ENCODE measurements around the gene SETD9.

The SETD9 gene

DNA sequence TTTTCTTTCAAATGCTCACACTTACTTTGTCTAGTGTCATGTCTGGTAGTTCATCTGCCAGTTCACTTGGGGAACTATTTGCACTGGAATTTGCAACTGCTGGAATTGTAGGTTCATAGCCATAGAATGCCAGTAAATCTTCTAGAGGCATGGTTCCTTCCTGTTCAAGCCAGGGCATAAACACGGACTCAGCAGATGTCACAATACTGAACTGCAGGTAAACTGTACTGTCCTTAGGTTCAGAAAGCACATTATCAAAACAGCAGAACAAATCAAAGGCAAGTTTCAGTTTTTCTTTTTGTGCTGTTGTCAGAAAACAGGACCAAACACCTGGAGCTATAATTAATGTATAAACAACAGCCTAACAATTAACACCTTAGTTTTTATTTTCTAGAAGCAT, 29.5 kb downstream of the SETD9 start:
- no peak for DNase-seq

DNA sequence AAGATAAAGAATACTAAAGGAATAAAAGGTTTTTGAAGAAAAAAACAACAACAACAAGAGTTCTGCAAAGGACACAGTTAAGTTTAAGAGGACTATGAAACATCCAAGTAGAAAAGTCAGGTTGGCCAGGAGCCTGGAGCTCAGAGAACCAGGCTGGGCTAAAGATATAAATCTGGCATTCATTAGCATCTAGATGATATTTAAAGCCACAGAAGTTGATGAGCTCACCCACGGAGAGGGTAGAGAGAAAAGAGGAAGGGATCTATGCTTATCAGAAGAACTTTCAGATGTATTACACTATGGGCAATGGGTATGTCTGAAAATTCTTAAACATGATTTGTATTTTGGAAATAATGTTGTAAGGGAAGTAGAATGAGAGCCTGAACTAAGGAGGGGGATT, 32.6 kb downstream of the SETD9 start:
- DNase-seq = peak; percentile 39

DNA sequence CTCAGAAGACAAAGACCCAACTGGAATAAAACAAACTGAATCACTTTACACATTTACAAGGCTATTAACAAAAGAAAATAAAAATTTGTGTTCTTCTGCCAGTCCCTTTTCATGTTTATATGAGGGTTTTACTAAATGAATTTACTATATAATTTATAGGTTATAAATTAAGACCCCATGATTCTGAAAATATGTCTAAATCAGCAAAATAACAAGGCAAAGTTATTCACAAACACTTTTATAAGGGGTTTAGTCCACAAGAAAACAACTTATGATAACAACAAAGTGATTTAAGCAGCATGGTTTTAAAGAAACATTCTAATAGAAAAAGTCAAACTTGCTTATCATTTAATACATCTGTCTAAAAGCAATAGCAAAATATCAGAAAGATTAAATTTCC, 37.7 kb downstream of the SETD9 start:
- no peak for DNase-seq

DNA sequence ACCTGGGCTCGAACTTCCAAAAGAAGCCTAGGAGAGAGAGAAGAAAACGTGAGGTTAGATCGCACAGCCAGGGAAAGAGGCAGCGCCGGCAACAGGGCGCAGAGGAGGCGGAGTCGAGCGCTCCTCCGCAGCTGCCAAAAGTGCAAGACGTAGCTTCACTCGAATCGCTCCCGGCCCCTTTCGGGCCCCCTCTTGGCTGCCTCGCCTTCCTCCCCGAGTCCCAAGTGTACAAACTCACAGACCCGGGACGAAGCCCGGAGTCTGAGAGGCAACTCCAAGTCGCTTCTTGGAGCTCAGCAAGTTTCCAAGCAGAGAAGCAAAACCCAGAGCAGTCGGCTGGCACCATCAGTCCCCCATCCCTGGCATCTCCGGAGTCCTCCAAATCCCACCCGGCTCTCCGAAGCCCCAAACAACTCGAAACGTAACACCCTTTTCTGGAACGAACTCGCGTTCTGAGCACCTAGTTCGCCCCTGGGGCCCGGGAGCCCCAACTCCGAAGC, 41.3 kb downstream of the SETD9 start:
- peak; percentile 80 for DNase-seq

DNA sequence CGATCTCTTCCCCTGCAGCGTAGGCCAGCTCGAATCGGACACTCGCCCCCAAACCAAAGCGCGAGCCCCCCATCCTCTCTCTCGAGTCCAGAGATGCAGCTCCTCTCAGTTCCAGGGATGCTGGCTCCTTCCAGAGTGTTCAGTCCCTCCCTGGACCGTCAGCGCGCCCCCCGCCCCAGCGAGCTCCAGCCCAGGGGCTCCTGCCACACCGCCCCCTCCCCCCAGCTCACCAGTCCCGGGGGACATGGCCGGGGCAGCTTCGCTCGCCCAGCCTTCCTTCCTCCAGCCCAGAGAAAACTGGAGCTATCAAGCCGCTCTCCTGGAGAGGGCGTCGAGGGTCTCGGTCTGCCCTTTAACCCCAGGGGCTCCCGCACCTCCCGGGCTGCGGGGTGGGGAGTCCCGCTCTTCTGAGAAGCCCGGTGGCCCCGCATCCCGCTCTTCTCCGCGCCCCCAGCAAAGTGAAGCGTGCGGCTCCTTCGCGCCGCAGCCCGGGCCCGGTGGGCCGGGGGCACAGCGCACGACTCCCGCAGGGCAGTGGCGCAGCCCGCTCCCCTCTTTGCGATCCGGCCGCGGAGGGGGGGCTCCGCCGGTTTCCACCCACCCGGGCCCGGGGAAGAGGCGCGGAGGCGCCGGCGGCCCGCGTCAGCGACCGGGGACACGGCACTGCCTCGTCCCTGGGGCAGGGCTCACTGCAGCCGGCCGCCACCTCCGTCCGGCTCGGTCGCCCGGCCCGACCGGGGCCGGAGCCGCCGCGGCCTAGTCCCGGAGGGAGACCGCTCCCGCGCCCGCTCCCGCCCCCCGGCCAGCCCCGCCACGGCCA, 41.9 kb downstream of the SETD9 start:
- peak; percentile 34 for DNase-seq

DNA sequence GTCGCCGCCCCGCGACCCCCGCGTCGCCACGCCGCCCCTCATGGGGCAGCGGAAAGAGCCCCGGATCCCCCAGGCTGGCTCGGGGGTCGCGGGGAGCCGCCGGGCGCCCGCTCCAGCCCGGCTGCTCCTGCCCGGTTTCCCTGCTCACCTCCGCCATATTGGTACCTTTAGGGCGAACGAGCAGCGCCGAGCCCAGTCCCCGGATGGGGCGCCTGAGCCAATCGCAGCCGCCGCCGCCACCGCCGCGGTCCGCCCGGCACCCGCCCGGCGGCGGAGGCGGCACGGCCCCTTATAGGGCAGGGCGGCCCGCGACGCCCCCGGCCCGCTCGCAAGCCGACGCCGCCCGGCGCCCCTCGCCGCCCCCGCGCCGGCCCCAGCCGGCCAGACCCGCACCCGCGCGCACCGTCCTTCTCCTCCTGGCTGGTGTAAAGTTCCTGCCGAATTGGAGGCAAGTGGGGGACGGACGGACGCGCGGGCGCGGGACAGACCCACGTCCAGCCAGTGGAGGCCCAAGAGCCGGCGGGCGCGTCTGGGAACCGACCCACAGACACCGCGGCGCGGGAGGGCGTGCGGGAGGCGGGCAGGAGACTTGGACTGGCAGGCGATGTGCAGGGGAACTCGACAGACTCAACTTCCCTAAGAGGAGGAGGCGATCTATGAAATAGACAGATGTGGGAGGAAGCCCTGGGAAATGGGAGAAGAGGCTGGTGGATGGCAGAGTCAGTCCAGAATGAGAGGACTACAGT, 42.7 kb downstream of the SETD9 start, which contains the start of gene MIER3:
MIER3 (minus strand) TSS at position 178 of the 746 bp plus-strand sequence; CDS start at position 157, 21 bp downstream.
- DNase-seq = peak; percentile 88

DNA sequence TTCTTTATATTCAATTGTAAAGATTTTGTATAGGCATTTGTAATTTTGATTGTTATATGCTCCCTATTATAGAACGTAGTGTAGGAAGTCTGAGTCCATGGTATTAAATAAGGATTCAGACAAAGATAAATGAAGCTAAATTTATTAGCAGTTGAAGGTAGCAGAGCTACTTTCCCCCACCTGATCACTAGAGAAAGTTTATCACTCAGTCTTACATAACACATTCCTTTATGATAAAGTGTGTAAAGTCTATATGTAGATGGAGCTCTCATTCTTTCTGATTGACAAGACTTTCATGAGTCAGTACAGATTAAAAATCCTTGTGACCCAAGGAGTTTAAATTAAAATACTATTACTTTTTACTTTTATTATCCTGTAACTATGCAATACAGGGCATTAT, 44.9 kb downstream of the SETD9 start:
- no peak for DNase-seq

DNA sequence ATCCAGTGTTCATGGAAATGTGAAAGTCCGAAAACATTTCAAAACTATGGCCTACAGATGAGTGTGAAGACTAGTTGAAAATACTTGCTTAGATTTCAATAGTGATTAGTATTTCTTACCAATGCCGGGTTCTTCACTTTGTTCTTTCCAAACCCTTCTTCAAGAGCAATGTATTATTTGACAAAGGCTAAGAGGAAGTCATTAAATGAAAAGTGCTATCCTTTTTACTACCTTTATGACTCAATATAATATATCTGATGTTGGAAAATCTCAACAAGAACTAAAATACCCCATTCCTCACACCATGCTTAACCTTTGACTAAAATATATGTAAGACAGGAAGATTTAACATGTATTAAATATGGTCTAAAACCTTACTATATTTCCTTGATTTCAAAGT, 49.2 kb downstream of the SETD9 start:
- no peak for DNase-seq

DNA sequence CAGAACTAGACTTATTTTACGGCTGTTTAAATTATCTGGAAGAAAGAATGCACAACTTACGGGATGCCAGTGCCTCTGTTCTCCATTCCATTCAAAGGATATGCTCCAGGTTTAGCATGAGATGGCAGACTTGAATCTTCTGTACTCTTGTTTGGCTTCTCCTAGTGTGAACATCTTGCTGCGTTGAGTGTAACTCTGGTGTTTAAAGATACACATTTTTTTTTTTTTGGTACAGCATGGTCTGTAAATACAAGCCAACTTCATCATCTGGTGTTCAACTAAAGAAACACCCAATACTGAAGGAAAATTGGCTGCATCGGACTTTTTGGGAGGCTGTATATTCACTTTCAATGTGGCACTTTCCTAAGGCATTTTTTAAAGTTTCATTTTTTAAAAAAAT, 49.9 kb downstream of the SETD9 start:
- no peak for DNase-seq

DNA sequence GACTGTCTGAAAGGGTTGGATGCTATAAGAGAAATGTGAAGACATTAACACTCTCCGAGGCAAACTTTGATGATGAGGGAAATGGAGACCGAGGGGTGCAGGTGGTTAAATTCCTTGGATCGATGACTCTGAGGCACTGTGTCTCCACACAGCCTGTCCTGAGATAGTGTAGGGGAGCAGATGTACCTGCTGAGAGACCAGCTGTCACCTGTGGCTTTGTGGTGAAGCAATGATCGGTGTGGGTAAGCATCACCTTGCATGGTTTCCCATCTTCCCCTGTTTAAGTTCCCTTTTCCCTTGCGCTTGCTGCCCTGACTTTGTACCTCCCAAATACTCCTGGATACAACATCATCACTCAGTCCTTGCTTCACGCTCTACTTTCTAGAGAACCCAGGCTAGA, 52.4 kb downstream of the SETD9 start:
- DNase-seq = no peak

DNA sequence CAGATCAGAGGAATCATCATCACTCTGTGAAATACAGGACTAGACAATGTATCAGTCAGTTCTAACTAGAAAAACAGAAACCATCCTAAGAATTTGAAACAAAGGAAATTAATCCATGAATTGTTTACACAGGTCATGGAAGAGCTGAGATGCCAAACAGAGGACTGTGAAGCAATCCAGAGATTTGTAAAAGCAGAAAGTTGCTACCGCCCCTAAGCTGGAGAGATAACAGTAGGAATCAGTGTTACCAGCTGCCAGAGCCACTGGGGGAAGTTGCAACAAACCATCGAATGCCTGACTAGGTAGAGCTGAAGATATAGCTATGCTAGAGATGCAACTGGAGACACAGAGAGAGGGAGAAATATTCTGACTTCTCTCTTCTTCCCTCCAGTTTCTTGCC, 52.9 kb downstream of the SETD9 start:
- DNase-seq = no peak

DNA sequence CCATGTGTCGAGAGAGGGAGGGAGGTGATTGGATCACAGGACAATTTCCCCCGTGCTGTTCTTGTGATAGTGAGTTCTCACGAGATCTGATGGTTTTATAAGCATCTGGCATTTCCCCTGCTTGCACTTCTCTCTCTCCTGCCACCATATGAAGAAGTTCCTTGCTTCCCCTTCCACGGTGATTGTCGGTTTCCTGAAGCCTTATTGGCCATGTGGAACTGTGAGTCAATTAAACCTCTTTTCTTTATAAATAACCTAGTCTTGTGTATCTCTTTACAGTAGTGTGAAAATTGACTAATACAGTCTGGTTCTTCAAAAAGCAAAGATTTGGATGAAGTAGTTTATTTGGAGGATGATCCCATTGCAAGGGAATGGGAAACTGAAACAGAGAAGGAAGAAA, 53.9 kb downstream of the SETD9 start:
- no peak for DNase-seq

DNA sequence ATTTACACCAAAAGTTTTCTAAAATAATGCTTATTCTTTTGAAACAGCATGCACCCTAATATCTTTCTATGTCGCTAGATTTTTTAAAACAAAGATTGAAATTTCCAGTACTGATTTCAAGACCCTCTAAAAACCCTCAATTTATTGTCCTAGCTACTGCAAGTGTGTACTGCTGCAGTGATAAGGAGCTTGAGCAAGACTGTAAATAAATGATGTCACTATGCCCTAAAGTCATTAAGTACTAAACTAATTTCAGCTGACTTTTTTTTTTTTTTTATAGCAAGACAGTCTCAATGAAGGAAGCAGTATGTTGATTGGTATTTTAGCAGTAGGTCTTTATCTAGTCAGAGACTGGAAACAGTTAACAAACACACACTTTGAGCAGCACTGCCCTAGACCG, 54.8 kb downstream of the SETD9 start:
- DNase-seq = no peak

Measured in hematopoietic multipotent progenitor cell treated with erythropoietin and hydrocortisone succinate and interleukin-3 and kit ligand, for 6 days (in vitro differentiated cells).